Upper lobe of right lung (tissue), 1 donor: Measurements from ENCODE around the gene DDT. TPM values are rescaled to one million over a fixed set of nuclear protein-coding genes. Genes with fewer than 3 reads are reported as not detected.
"Not testable (repeated sequence)": the region's sequence is repeated elsewhere in the genome, so short reads cannot be mapped to it uniquely, and the experiment has no call there.

Experiments used
- ATAC-seq: fragments of 200-7000 bp; cut with Tn5 transposase; one replicate; pipeline ENCODE4 v1.9.1; 2020; ENCODE audit warnings: mild to moderate bottlenecking, moderate library complexity
- DNase-seq: peaks from one replicate; pipeline ENCODE4 v3.0.0-alpha.2; 2020
- H3K27ac ChIP-seq: fragments of 200-600 bp; one replicate; pipeline ENCODE4 v1.8.0; 2022
- H3K27me3 ChIP-seq: fragments of 200-600 bp; one replicate; pipeline ENCODE4 v1.8.0; 2022; ENCODE audit warnings: mild to moderate bottlenecking
- H3K36me3 ChIP-seq: fragments of 200-600 bp; one replicate; pipeline ENCODE4 v1.8.0; 2022
- H3K4me1 ChIP-seq: fragments of 200-600 bp; one replicate; pipeline ENCODE4 v1.8.0; 2022
- H3K4me3 ChIP-seq: fragments of 200-600 bp; one replicate; pipeline ENCODE4 v1.8.0; 2022; ENCODE audit warnings: mild to moderate bottlenecking
- H3K9me3 ChIP-seq: fragments of 200-600 bp; one replicate; pipeline ENCODE4 v1.8.0; 2022
- CTCF ChIP-seq: fragments of 200-600 bp; IDR thresholded peaks from one replicate; pipeline ENCODE4 v1.8.0; 2022; ENCODE audit warnings: antibody characterized with exemption
- intact Hi-C: fragments of 100-400 bp; cut with DNase I; formaldehyde crosslinking; loops from one replicate; pipeline ENCODE4 v1.11.0; 2022
- long read RNA-seq: library from polyadenylated mRNA; unstranded; transcript quantifications from one replicate; pipeline ENCODE4 v2.0.0, GENCODE V29; 2021
- total RNA-seq: library from RNA; stranded (reverse); fragmentation: NEBNext Ultra II Directional; extraction: Animal tissue kit (Norgen Biotek cat#: 25700); gene quantifications from one replicate; pipeline ENCODE4 v1.2.1, GENCODE V29; 2021
- donor health status: DM: no; HTN: yes; CAD: no; lungs with severe emphysema.

Gene DDT
- total RNA-seq = 88.7 TPM
- long read RNA-seq, transcript DDT-202 (3 exons, 713 nt) = major isoform, 13 of 19 reads
- long read RNA-seq, partial matches to known transcripts = 0 of 19 reads
- long read RNA-seq, other reads (novel, unspliced or antisense) = 3 of 19 reads

- H3K27ac ChIP-seq, DNase-seq, H3K27me3 ChIP-seq, intact Hi-C loops, H3K9me3 ChIP-seq, H3K4me3 ChIP-seq, H3K4me1 ChIP-seq: not testable (repeated sequence)
- peak; percentile 98 for ATAC-seq
- H3K36me3 ChIP-seq = peaks cover 25% of the 10 kb centered on the region
Measured at GRCh38 chr22:23974345-23974744, at the start of gene DDT. Gene DDT, minus strand, starts transcription at chr22:23974441. Its CDS starts 27 bp downstream, at chr22:23974414.

- H3K27ac ChIP-seq = no peak overlapping the region
- no peak for DNase-seq
- no peaks in the 10 kb centered on the region for H3K36me3 ChIP-seq
- TF ChIP-seq CTCF = no peak
- intact Hi-C loops = no loop called here
- H3K4me3 ChIP-seq = no peak overlapping the region
- H3K4me1 ChIP-seq = no peaks in the 10 kb centered on the region
- no peaks in the 10 kb centered on the region for H3K27me3 ChIP-seq
- ATAC-seq = no peak
- H3K9me3 ChIP-seq = no peaks in the 10 kb centered on the region
Measured at GRCh38 chr22:24023204-24023789, 49.1 kb upstream of the DDT start.

GRCh38 chr22:24021304-24021703, 47.1 kb upstream of the DDT start:
- TF ChIP-seq CTCF = no peak
- H3K27me3 ChIP-seq = no peaks in the 10 kb centered on the region
- intact Hi-C loops = no loop called here
- H3K4me1 ChIP-seq = no peaks in the 10 kb centered on the region
- no peak overlapping the region for H3K27ac ChIP-seq
- DNase-seq (no peak), ATAC-seq (no peak)
- H3K9me3 ChIP-seq = no peaks in the 10 kb centered on the region
- no peak overlapping the region for H3K4me3 ChIP-seq
- H3K36me3 ChIP-seq = no peaks in the 10 kb centered on the region

GRCh38 chr22:24016156-24016555, 41.9 kb upstream of the DDT start:
- Histone ChIP-seq H3K4me3 (no peak overlapping the region), H3K4me1 (peaks cover 15% of the 10 kb centered on the region), H3K27me3 (no peaks in the 10 kb centered on the region), H3K27ac (no peak overlapping the region), H3K9me3 (no peaks in the 10 kb centered on the region), H3K36me3 (no peaks in the 10 kb centered on the region)
- DNase-seq = no peak
- ATAC-seq = no peak
- no peak for TF ChIP-seq CTCF
- intact Hi-C loops = no loop called here

- DNase-seq (no peak), ATAC-seq (peak; percentile 4)
- intact Hi-C loops = no loop called here
- no peaks in the 10 kb centered on the region for H3K36me3 ChIP-seq
- H3K9me3 ChIP-seq = no peaks in the 10 kb centered on the region
- H3K4me3 ChIP-seq = peak overlapping the region; percentile 61
- no peak for TF ChIP-seq CTCF
- peaks cover 15% of the 10 kb centered on the region for H3K4me1 ChIP-seq
- H3K27ac ChIP-seq = peak overlapping the region; percentile 82
- H3K27me3 ChIP-seq = no peaks in the 10 kb centered on the region
Measured at GRCh38 chr22:24011735-24012068, 37.5 kb upstream of the DDT start.

- ATAC-seq (no peak), DNase-seq (no peak)
- H3K4me3 ChIP-seq = no peak overlapping the region
- H3K27me3 ChIP-seq = no peaks in the 10 kb centered on the region
- no peak overlapping the region for H3K27ac ChIP-seq
- no peak for TF ChIP-seq CTCF
- no peaks in the 10 kb centered on the region for H3K9me3 ChIP-seq
- no peaks in the 10 kb centered on the region for H3K36me3 ChIP-seq
- H3K4me1 ChIP-seq = peaks cover 15% of the 10 kb centered on the region
- intact Hi-C loops = no loop called here
Measured at GRCh38 chr22:24010018-24010391, 35.8 kb upstream of the DDT start.
